ENCODE data around the gene PTPN13. TPM values are rescaled to one million over a fixed set of nuclear protein-coding genes. Genes with fewer than 3 reads are reported as not detected.
A peak's percentile ranks its signal among the peaks of the same experiment; 100 is the strongest.

Gene PTPN13
- total and polyA plus RNA-seq, 2 donors, result 8.9 to 10.0 TPM

GRCh38 chr4:86586626-86587380 lies 7.3 kb upstream of the PTPN13 start:
- Histone ChIP-seq H3K9me3 (ENCODE audit: control insufficient read depth in 2 of 2, insufficient read depth in 1 of 2, low read length in 1 of 2) (no peaks in the 10 kb centered on the region), H3K27ac (ENCODE audit: low read depth in 1 of 2, low read length in 1 of 2) (peak overlapping the region in 1 of 2 donors; percentile 2), H3K4me3 (ENCODE audit: low read length in 2 of 2) (no peak overlapping the region), H3K36me3 (ENCODE audit: control insufficient read depth in 2 of 2, insufficient read depth in 2 of 2, low read length in 1 of 2) (no peaks in the 10 kb centered on the region), H3K4me1 (ENCODE audit: control insufficient read depth in 2 of 2, insufficient read depth in 2 of 2, low read length in 2 of 2) (no peaks in the 10 kb centered on the region), H3K27me3 (ENCODE audit: control insufficient read depth in 2 of 2, insufficient read depth in 1 of 2, low read length in 1 of 2) (no peaks in the 10 kb centered on the region)
- WGBS, result 56% methylated on average over 7 of the region's 7 CpGs
- no peak for DNase-seq (ENCODE audit: low read depth in 6 of 9, low spot score in 9 of 9)

DNA sequence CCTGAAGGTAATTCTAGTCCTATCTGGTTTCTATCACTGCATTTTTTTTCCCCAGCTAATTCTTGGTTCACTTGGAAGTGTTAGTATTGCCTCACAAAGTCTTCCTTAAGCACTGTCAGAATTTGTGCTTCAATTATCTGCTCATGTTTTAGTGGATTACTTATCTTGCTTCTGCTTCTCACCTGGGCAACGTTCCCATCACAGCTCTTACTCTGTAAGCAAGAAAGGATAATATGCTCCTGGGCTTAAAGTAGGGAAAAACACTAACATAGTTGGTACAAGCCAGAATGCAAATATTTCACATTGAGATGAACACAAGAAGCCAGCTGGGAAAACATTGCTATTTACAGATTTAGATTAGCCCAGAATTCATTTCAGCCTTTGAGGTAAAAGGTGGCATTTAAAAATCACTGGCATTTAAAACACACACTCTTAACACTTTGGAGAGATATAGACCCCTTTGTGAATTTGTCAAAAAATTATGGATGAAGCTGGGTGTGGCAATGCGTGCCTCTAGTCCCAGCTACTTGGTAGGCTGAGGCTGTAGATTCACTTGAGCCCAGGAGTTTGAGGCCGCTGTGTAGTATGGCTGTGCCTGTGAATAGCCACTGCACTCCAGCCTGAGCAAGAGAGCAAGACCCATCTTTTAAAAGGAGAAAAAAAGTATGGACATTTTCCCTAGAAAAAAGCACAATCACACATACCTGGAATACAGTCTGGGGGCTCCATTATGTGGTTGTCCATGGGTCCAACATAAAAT lies 6.6 kb upstream of the PTPN13 start:
- H3K4me1 ChIP-seq (ENCODE audit: control insufficient read depth in 2 of 2, insufficient read depth in 2 of 2, low read length in 2 of 2), result no peaks in the 10 kb centered on the region

DNA sequence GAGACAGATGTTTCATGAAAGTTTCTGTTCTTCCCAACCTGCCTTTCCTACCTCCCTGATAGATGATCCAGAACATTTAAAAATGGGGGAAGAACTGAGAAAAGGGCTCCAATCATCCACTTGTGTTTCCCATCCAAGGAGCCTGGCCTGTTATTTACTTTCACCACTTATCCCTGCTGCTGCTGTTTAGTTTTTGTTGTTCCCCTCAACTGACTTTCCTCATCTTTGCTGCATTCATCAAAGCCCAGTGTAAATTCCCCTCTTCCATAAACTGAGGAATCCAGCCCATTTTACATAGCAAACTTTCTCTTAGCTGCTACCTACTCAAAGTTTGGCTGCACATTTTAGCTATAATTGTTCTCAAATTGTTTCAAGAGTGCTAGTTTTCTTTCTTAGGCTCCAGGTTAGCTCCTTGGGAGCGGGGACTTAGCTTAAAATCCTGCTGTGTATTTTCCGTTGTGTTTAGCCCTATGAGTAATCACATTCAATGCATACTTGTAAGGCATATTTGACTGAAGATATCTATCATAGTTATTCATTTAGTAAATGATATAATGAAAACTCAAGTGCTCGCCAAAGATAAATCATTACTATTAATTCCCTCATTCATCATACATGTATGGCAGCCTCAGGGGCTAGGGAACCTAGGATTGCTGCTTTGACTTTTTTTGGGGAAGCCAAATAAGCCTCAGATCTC lies 1.4 kb upstream of the PTPN13 start:
- no peak overlapping the region for H3K27ac ChIP-seq (ENCODE audit: low read depth in 1 of 2, low read length in 1 of 2)
- DNase-seq (ENCODE audit: low read depth in 6 of 9, low spot score in 9 of 9), result no peak
- H3K27me3 ChIP-seq (ENCODE audit: control insufficient read depth in 2 of 2, insufficient read depth in 1 of 2, low read length in 1 of 2), result peaks cover 0 to 19% of the 10 kb centered on the region in 2 donors
- no peaks in the 10 kb centered on the region for H3K36me3 ChIP-seq (ENCODE audit: control insufficient read depth in 2 of 2, insufficient read depth in 2 of 2, low read length in 1 of 2)
- H3K9me3 ChIP-seq (ENCODE audit: control insufficient read depth in 2 of 2, insufficient read depth in 1 of 2, low read length in 1 of 2), result no peaks in the 10 kb centered on the region
- H3K4me3 ChIP-seq (ENCODE audit: low read length in 2 of 2), result no peak overlapping the region
- peaks cover 5 to 20% of the 10 kb centered on the region in 2 donors for H3K4me1 ChIP-seq (ENCODE audit: control insufficient read depth in 2 of 2, insufficient read depth in 2 of 2, low read length in 2 of 2)
- WGBS, result 95% methylated on average over 3 of the region's 3 CpGs

More for the DNA sequence above, 6.6 kb upstream of the PTPN13 start:
- DNase-seq (ENCODE audit: low read depth in 6 of 9, low spot score in 9 of 9), result no peak
- Histone ChIP-seq H3K9me3 (ENCODE audit: control insufficient read depth in 2 of 2, insufficient read depth in 1 of 2, low read length in 1 of 2) (no peaks in the 10 kb centered on the region), H3K36me3 (ENCODE audit: control insufficient read depth in 2 of 2, insufficient read depth in 2 of 2, low read length in 1 of 2) (no peaks in the 10 kb centered on the region), H3K4me3 (ENCODE audit: low read length in 2 of 2) (no peak overlapping the region), H3K27ac (ENCODE audit: low read depth in 1 of 2, low read length in 1 of 2) (no peak overlapping the region), H3K27me3 (ENCODE audit: control insufficient read depth in 2 of 2, insufficient read depth in 1 of 2, low read length in 1 of 2) (no peaks in the 10 kb centered on the region)
- 96% methylated on average over 3 of the region's 3 CpGs for WGBS

DNA sequence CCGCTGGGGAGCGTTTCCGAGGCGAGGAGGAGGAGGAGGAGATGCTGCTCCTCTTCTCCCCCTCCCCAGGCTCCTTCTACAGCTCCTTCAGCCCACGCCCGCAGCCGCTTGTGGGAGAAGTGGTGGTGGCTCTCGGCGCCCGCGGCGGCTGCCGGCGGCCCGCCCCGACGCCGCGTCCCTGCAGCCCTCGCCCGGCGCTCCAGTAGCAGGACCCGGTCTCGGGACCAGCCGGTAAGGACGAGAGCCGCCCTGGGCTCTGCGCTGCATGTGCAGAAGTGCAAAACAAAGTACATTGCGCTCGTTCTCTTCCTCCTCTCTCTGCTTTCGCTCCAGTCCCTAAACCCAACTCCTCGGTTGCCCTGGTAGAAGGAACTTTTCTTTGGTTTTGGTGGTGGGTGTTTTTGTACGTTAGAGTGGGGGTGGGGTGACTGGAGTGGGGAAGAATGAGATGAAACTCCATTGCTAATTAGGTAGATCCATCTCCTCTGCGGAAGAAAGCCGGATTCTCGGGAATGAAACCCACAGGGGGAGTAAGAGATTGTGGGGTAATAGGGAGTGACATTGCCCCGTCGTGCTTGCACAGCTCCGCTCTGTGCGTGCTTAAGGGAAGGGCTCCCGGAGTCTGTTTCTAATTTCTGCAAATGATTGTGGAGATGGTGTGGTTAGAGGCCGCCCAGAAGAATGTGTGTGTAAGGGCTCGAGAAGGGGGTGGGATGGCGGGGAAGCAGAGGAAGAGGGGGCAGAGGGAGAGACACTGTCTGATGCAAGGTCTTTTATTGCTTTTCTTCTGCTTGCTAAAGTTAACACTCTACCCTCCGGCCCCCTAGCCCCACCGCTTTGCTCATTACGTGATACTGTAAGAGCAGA lies 677 bp downstream of the PTPN13 start:
- H3K9me3 ChIP-seq (ENCODE audit: control insufficient read depth in 2 of 2, insufficient read depth in 1 of 2, low read length in 1 of 2), result no peaks in the 10 kb centered on the region
- peak overlapping the region; percentile 46 to 65 for H3K27ac ChIP-seq (ENCODE audit: low read depth in 1 of 2, low read length in 1 of 2)
- peaks cover 0 to 19% of the 10 kb centered on the region in 2 donors for H3K27me3 ChIP-seq (ENCODE audit: control insufficient read depth in 2 of 2, insufficient read depth in 1 of 2, low read length in 1 of 2)
- peaks cover 5 to 20% of the 10 kb centered on the region in 2 donors for H3K4me1 ChIP-seq (ENCODE audit: control insufficient read depth in 2 of 2, insufficient read depth in 2 of 2, low read length in 2 of 2)
- peak; percentile 4 to 59 (median 13) for DNase-seq (ENCODE audit: low read depth in 6 of 9, low spot score in 9 of 9)
- under 1% methylated on average over 47 of the region's 47 CpGs for WGBS
- no peaks in the 10 kb centered on the region for H3K36me3 ChIP-seq (ENCODE audit: control insufficient read depth in 2 of 2, insufficient read depth in 2 of 2, low read length in 1 of 2)
- peak overlapping the region; percentile 63 to 66 for H3K4me3 ChIP-seq (ENCODE audit: low read length in 2 of 2)

- no peaks in the 10 kb centered on the region for H3K36me3 ChIP-seq (ENCODE audit: control insufficient read depth in 2 of 2, insufficient read depth in 2 of 2, low read length in 1 of 2)
- 28% methylated on average over 9 of the region's 9 CpGs for WGBS
- peak overlapping the region in 1 of 2 donors; percentile 65 for H3K27ac ChIP-seq (ENCODE audit: low read depth in 1 of 2, low read length in 1 of 2)
- H3K4me1 ChIP-seq (ENCODE audit: control insufficient read depth in 2 of 2, insufficient read depth in 2 of 2, low read length in 2 of 2), result peaks cover 5 to 20% of the 10 kb centered on the region in 2 donors
- no peaks in the 10 kb centered on the region for H3K9me3 ChIP-seq (ENCODE audit: control insufficient read depth in 2 of 2, insufficient read depth in 1 of 2, low read length in 1 of 2)
- DNase-seq (ENCODE audit: low read depth in 6 of 9, low spot score in 9 of 9), result peak in 4 of 9 donors; percentile 4 to 29 (median 8)
- H3K4me3 ChIP-seq (ENCODE audit: low read length in 2 of 2), result peak overlapping the region; percentile 63 to 66
- peaks cover 0 to 19% of the 10 kb centered on the region in 2 donors for H3K27me3 ChIP-seq (ENCODE audit: control insufficient read depth in 2 of 2, insufficient read depth in 1 of 2, low read length in 1 of 2)
Measured at GRCh38 chr4:86595426-86595805, 1.3 kb downstream of the PTPN13 start.

DNA sequence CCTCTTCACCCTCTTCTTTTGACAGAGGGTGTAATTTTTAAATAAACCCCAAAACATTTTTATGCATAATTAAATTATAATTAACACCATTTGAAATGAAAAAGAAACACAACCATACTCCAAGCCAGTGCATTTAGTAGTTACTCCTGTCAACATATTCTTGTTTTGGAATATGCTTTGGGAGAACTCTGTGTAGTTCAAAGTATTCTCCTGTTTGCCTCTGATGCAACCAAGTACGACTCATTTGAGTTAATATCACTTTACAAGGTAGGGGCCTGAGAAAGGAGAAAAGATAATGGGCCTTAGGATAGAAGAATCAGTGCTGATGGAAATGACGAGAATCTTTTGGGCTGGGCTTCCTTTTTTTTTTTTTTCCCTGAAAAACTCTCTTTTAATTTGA lies 2.7 kb downstream of the PTPN13 start:
- 92% methylated on average over 2 of the region's 2 CpGs for WGBS
- no peaks in the 10 kb centered on the region for H3K9me3 ChIP-seq (ENCODE audit: control insufficient read depth in 2 of 2, insufficient read depth in 1 of 2, low read length in 1 of 2)
- H3K36me3 ChIP-seq (ENCODE audit: control insufficient read depth in 2 of 2, insufficient read depth in 2 of 2, low read length in 1 of 2), result no peaks in the 10 kb centered on the region
- H3K27ac ChIP-seq (ENCODE audit: low read depth in 1 of 2, low read length in 1 of 2), result no peak overlapping the region
- DNase-seq (ENCODE audit: low read depth in 6 of 9, low spot score in 9 of 9), result no peak
- peaks cover 5 to 20% of the 10 kb centered on the region in 2 donors for H3K4me1 ChIP-seq (ENCODE audit: control insufficient read depth in 2 of 2, insufficient read depth in 2 of 2, low read length in 2 of 2)
- H3K27me3 ChIP-seq (ENCODE audit: control insufficient read depth in 2 of 2, insufficient read depth in 1 of 2, low read length in 1 of 2), result peaks cover 0 to 19% of the 10 kb centered on the region in 2 donors
- H3K4me3 ChIP-seq (ENCODE audit: low read length in 2 of 2), result no peak overlapping the region

DNA sequence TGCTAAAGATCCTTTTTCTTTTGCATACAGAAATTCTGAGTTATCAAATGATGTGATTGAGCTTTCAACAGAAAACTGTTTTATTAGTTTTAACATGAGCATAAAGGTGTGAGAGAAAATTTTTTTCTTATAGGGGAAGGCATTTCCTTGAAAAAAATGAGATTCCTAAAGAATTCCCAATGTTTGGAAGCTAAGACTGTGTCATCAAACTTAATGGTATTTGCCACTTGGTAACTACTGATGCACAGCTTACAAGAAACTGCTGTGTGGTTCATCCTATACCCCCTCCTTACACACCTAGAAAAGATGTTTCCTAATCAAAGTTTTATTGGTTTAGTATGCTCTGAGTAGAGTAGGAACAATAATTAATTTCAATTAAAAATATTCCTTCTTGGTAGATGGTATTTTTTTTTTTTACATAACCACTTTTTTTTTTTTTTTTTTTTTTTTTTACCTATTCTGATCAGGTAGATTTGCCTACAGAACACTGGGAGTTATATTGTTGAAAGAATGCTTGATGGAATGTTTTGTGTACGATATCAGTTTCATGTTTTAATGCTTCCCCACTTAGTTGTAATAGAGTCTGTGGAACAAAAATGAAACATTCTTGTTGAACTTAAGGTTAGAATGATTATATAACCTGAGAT lies 6.0 kb downstream of the PTPN13 start:
- Histone ChIP-seq H3K36me3 (ENCODE audit: control insufficient read depth in 2 of 2, insufficient read depth in 2 of 2, low read length in 1 of 2) (no peaks in the 10 kb centered on the region), H3K4me1 (ENCODE audit: control insufficient read depth in 2 of 2, insufficient read depth in 2 of 2, low read length in 2 of 2) (peaks cover 4 to 6% of the 10 kb centered on the region in 2 donors), H3K9me3 (ENCODE audit: control insufficient read depth in 2 of 2, insufficient read depth in 1 of 2, low read length in 1 of 2) (no peaks in the 10 kb centered on the region), H3K4me3 (ENCODE audit: low read length in 2 of 2) (no peak overlapping the region), H3K27me3 (ENCODE audit: control insufficient read depth in 2 of 2, insufficient read depth in 1 of 2, low read length in 1 of 2) (peaks cover 0 to 4% of the 10 kb centered on the region in 2 donors), H3K27ac (ENCODE audit: low read depth in 1 of 2, low read length in 1 of 2) (no peak overlapping the region)
- WGBS, result 96% methylated on average over 1 of the region's 1 CpG
- no peak for DNase-seq (ENCODE audit: low read depth in 6 of 9, low spot score in 9 of 9)

DNA sequence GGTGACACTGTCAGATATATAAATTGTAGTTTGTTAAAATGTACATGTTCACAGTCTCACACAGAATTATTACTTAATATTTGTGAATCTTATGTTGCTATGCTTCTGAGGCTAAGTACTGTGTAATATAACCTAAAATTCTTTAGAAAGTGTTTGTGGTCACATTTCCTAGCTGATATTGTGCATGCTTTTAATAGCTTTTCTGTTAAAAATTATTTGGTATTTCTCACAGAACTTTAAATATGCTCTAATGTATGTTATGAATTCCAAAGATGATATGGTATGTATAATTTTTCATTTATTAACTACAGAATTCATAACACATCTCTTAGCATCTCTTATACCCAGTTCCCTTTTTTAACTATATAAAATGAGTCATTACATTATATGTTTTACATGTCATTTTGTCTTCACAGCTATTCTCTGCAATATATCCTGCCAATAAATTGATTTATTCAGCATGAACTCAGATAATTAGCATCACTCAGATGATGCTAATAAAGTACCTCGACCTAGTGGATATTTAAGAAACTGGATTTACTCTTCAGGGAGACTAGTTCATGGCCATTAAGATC lies 9.3 kb downstream of the PTPN13 start:
- H3K4me1 ChIP-seq (ENCODE audit: control insufficient read depth in 2 of 2, insufficient read depth in 2 of 2, low read length in 2 of 2), result no peaks in the 10 kb centered on the region
- no peak for DNase-seq (ENCODE audit: low read depth in 6 of 9, low spot score in 9 of 9)
- H3K4me3 ChIP-seq (ENCODE audit: low read length in 2 of 2), result no peak overlapping the region
- H3K27me3 ChIP-seq (ENCODE audit: control insufficient read depth in 2 of 2, insufficient read depth in 1 of 2, low read length in 1 of 2), result no peaks in the 10 kb centered on the region
- WGBS, result 95% methylated on average over 1 of the region's 1 CpG
- H3K27ac ChIP-seq (ENCODE audit: low read depth in 1 of 2, low read length in 1 of 2), result no peak overlapping the region
- H3K36me3 ChIP-seq (ENCODE audit: control insufficient read depth in 2 of 2, insufficient read depth in 2 of 2, low read length in 1 of 2), result no peaks in the 10 kb centered on the region
- no peaks in the 10 kb centered on the region for H3K9me3 ChIP-seq (ENCODE audit: control insufficient read depth in 2 of 2, insufficient read depth in 1 of 2, low read length in 1 of 2)

Data from thymus (tissue), 11 donors.